IMR-90 (cell line): ENCODE data around the gene IFNLR1. TPM values are rescaled to one million over a fixed set of nuclear protein-coding genes. Genes with fewer than 3 reads are reported as not detected.
A peak's percentile ranks its signal among the peaks of the same experiment; 100 is the strongest.

ENCODE experiments used
- ATAC-seq: fragments of 200-7000 bp; cut with Tn5 transposase; 2 replicates; pipeline ENCODE4 v1.9.1; 2020; ENCODE audit warnings: low read depth, mild to moderate bottlenecking, moderate library complexity
- BruUV-seq: library from RNA; stranded (reverse); fragments of 400-500 nt; replicated peaks from 2 replicates; lab custom pipeline; 2021; lab: Mats Ljungman, UMichigan
- CTCF ChIA-PET: fragments of 300-600 bp; formaldehyde crosslinking; extraction: SDS; loops from one replicate; lab custom pipeline; 2021; ENCODE audit warnings: antibody characterized with exemption; lab: Yijun Ruan, JAX
- POLR2A ChIA-PET: fragments of 300-600 bp; sonication (Branson Sonifier 250); formaldehyde crosslinking; loops from one replicate; lab custom pipeline; 2022; ENCODE audit warnings: antibody characterized with exemption; ENCODE audit not compliant: unreplicated experiment; lab: Charles Lee
- DNase-seq: peaks from one replicate; pipeline ENCODE4 v3.0.0; 2013
- H2AFZ ChIP-seq: replicated peaks from 2 replicates; pipeline ENCODE3; 2013; ENCODE audit warnings: low read length, mild to moderate bottlenecking; ENCODE audit not compliant: poor library complexity
- H2AK5ac ChIP-seq: 2 replicates; pipeline ENCODE4 v1.6.1; 2013; ENCODE audit warnings: low read depth, low read length, inconsistent platforms
- H2AK9ac ChIP-seq: replicated peaks from 2 replicates; pipeline ENCODE3; 2013; ENCODE audit warnings: mild to moderate bottlenecking, low read depth, low read length, moderate library complexity; ENCODE audit not compliant: poor library complexity
- H2BK120ac ChIP-seq: 2 replicates; pipeline ENCODE4 v1.6.1; 2013; ENCODE audit warnings: low read depth, low read length, inconsistent platforms
- H2BK15ac ChIP-seq: 3 replicates; pipeline ENCODE4 v1.6.1; 2013; ENCODE audit warnings: low read depth, low read length, inconsistent platforms
- H2BK20ac ChIP-seq: 2 replicates; pipeline ENCODE4 v1.6.1; 2013; ENCODE audit warnings: low read depth, mild to moderate bottlenecking, inconsistent platforms, low read length, moderate library complexity
- H2BK5ac ChIP-seq: 2 replicates; pipeline ENCODE4 v1.6.1; 2013; ENCODE audit warnings: mild to moderate bottlenecking, low read depth, low read length, inconsistent platforms; ENCODE audit not compliant: poor library complexity, severe bottlenecking
- H3K14ac ChIP-seq: replicated peaks from 2 replicates; pipeline ENCODE4 v1.6.1; 2013; ENCODE audit warnings: low read depth, low read length, inconsistent platforms
- H3K18ac ChIP-seq: 2 replicates; pipeline ENCODE4 v1.6.1; 2013; ENCODE audit warnings: low read depth, low read length, control low read depth
- H3K23ac ChIP-seq: 2 replicates; pipeline ENCODE4 v1.6.1; 2013; ENCODE audit warnings: low read depth, low read length, inconsistent platforms
- H3K27ac ChIP-seq: 2 replicates; pipeline ENCODE4 v1.5.1; 2013; ENCODE audit warnings: mild to moderate bottlenecking, control low read depth, low read length; ENCODE audit not compliant: insufficient read depth
- H3K27me3 ChIP-seq: 2 replicates; pipeline ENCODE4 v1.6.1; 2013; ENCODE audit warnings: low read length; ENCODE audit not compliant: control insufficient read depth, insufficient read depth
- H3K36me3 ChIP-seq: 2 replicates; pipeline ENCODE4 v1.6.1; 2013; ENCODE audit warnings: low read length, mixed read lengths; ENCODE audit not compliant: control insufficient read depth, insufficient read depth
- H3K4ac ChIP-seq: 2 replicates; pipeline ENCODE4 v1.6.1; 2013; ENCODE audit warnings: low read depth, low read length, inconsistent platforms
- H3K4me1 ChIP-seq: 2 replicates; pipeline ENCODE4 v1.6.1; 2013; ENCODE audit warnings: low read length, mixed read lengths; ENCODE audit not compliant: control insufficient read depth, insufficient read depth
- H3K4me2 ChIP-seq: 2 replicates; pipeline ENCODE4 v1.6.1; 2013; ENCODE audit warnings: low read depth, mild to moderate bottlenecking, control low read depth, low read length, moderate library complexity
- H3K4me3 ChIP-seq: 2 replicates; pipeline ENCODE4 v1.5.1; 2013; ENCODE audit warnings: low read depth, mild to moderate bottlenecking, control low read depth, low read length, moderate library complexity; ENCODE audit not compliant: insufficient read depth
- H3K56ac ChIP-seq: 2 replicates; pipeline ENCODE4 v1.6.1; 2013; ENCODE audit warnings: low read length, inconsistent platforms; ENCODE audit not compliant: insufficient read depth; ENCODE audit errors: extremely low read depth
- H3K79me1 ChIP-seq, 2 experiments: 2 replicates each; pipeline ENCODE4 v1.6.1; 2013; ENCODE audit warnings: low read length in 2 of 2, inconsistent platforms in 1 of 2, low read depth in 1 of 2
- H3K9ac ChIP-seq: 2 replicates; pipeline ENCODE4 v1.6.1; 2013; ENCODE audit warnings: low read depth, low read length, control low read depth
- H3K9me1 ChIP-seq: 2 replicates; pipeline ENCODE4 v1.6.1; 2013; ENCODE audit warnings: low read length, inconsistent platforms; ENCODE audit not compliant: insufficient read depth
- H3K9me3 ChIP-seq: 2 replicates; pipeline ENCODE4 v1.6.1; 2013; ENCODE audit warnings: low read length; ENCODE audit not compliant: control insufficient read depth, insufficient read depth
- H4K20me1 ChIP-seq: 2 replicates; pipeline ENCODE4 v1.6.1; 2013; ENCODE audit warnings: low read length, inconsistent platforms; ENCODE audit not compliant: insufficient read depth
- H4K5ac ChIP-seq: 2 replicates; pipeline ENCODE4 v1.6.1; 2013; ENCODE audit warnings: mild to moderate bottlenecking, low read depth, low read length, control low read depth
- H4K8ac ChIP-seq, 2 experiments: 2 replicates each; pipeline ENCODE4 v1.6.1; 2013; ENCODE audit warnings: low read depth in 2 of 2, low read length in 2 of 2, control low read depth in 1 of 2, inconsistent platforms in 1 of 2
- H4K91ac ChIP-seq: 2 replicates; pipeline ENCODE4 v1.6.1; 2013; ENCODE audit warnings: low read depth, low read length, inconsistent platforms; ENCODE audit not compliant: insufficient read depth
- BHLHE40 ChIP-seq: fragments of 150-350 bp; IDR thresholded peaks from 2 replicates; pipeline ENCODE4 v1.6.1; 2016; ENCODE audit warnings: mild to moderate bottlenecking, low read depth, low read length
- CEBPB ChIP-seq: IDR thresholded peaks from 2 replicates; pipeline ENCODE4 v1.6.1; 2012; ENCODE audit warnings: low read depth, low read length, improper control_type of control experiment
- CHD1 ChIP-seq: IDR thresholded peaks from 2 replicates; pipeline ENCODE4 v1.6.1; 2012; ENCODE audit warnings: low read depth, low read length, improper control_type of control experiment
- CTCF ChIP-seq: conservative IDR thresholded peaks from 2 replicates; pipeline ENCODE4 v1.5.1; 2012; ENCODE audit warnings: mild to moderate bottlenecking, low read depth, low read length, improper control_type of control experiment
- ELK1 ChIP-seq: fragments of 150-350 bp; IDR thresholded peaks from 2 replicates; pipeline ENCODE4 v1.6.1; 2016; ENCODE audit warnings: low read depth, mild to moderate bottlenecking, low read length, moderate library complexity, borderline replicate concordance
- FOS ChIP-seq: fragments of 150-350 bp; IDR thresholded peaks from 2 replicates; pipeline ENCODE4 v1.6.1; 2016; ENCODE audit warnings: low read depth, low read length
- MAFK ChIP-seq: IDR thresholded peaks from 2 replicates; pipeline ENCODE4 v1.6.1; 2012; ENCODE audit warnings: low read depth, low read length, improper control_type of control experiment
- MXI1 ChIP-seq: IDR thresholded peaks from 2 replicates; pipeline ENCODE4 v1.6.1; 2012; ENCODE audit warnings: low read depth, mild to moderate bottlenecking, low read length, moderate library complexity, borderline replicate concordance
- NFE2L2 ChIP-seq: fragments of 150-350 bp; IDR thresholded peaks from 2 replicates; pipeline ENCODE4 v1.6.1; 2016; ENCODE audit warnings: low read depth, mild to moderate bottlenecking, low read length
- RAD21 ChIP-seq: IDR thresholded peaks from 2 replicates; pipeline ENCODE4 v1.6.1; 2012; ENCODE audit warnings: low read length, improper control_type of control experiment
- RCOR1 ChIP-seq: IDR thresholded peaks from 2 replicates; pipeline ENCODE4 v1.6.1; 2012; ENCODE audit warnings: mild to moderate bottlenecking, low read length, improper control_type of control experiment; ENCODE audit not compliant: insufficient replicate concordance
- RFX5 ChIP-seq: IDR thresholded peaks from 2 replicates; pipeline ENCODE4 v1.8.0; 2012; ENCODE audit warnings: low read depth, mild to moderate bottlenecking, low read length, moderate library complexity
- SMC3 ChIP-seq: fragments of 150-350 bp; IDR thresholded peaks from 2 replicates; pipeline ENCODE4 v1.6.1; 2016; ENCODE audit warnings: low read depth, mild to moderate bottlenecking, antibody characterized with exemption, low read length, moderate library complexity
- USF2 ChIP-seq: fragments of 150-350 bp; IDR thresholded peaks from 2 replicates; pipeline ENCODE4 v1.6.1; 2017; ENCODE audit warnings: mild to moderate bottlenecking, antibody characterized with exemption, low read length, low read depth
- WGBS, 2 experiments: methylation state at CpG; one replicate each; pipeline versions ENCODE4 v1.1.5 to v1.1.7; 2013; ENCODE audit warnings: missing lambda C conversion rate in 2 of 2; ENCODE audit not compliant: insufficient read length in 1 of 2; ENCODE audit errors: extremely low coverage in 2 of 2; 5-methylcytosine and 5-hydroxymethylcytosine counted together
- dilution Hi-C: fragments of 300-500 bp; cut with HindIII; formaldehyde crosslinking; loops from one replicate; pipeline ENCODE4 v1.14.3; 2018; ENCODE audit warnings: low sequenced_read_pairs; ENCODE audit not compliant: unreplicated experiment
- in situ Hi-C: fragments of 300-500 bp; cut with MboI; formaldehyde crosslinking; loops from 3 replicates; pipeline ENCODE4 v1.14.3; 2019; ENCODE audit warnings: low sequenced_read_pairs, inconsistent platforms, mixed read lengths
- intact Hi-C: fragments of 100-400 bp; cut with micrococcal nuclease; formaldehyde crosslinking; loops from 2 replicates; pipeline ENCODE4 v1.10.0; 2022
- polyA plus RNA-seq, 3 experiments: library from polyadenylated mRNA; depleted of rRNA; stranded (reverse); fragments of >200 nt; gene quantifications; 2 replicates each; pipeline ENCODE4 v1.2.3, GENCODE V29; 2012; ENCODE audit warnings: low replicate concordance in 1 of 3
- total RNA-seq: library from RNA; depleted of rRNA; stranded (reverse); fragments of >200 nt; gene quantifications from 2 replicates; pipeline ENCODE4 v1.2.3, GENCODE V29; 2012

The IFNLR1 gene
- total and polyA plus RNA-seq, 2 of the 4 experiments (the other 2 are of a cell fraction), result not detected

- no peak within 1 kb of the TSS for H3K9ac ChIP-seq
- H3K56ac ChIP-seq, result no peak within 1 kb of the TSS
- H3K4me1 ChIP-seq, result no peaks in the 10 kb centered on the region
- H3K27ac ChIP-seq, result no peak within 1 kb of the TSS
- H2AK5ac ChIP-seq, result no peak within 1 kb of the TSS
- H3K36me3 ChIP-seq, result no peaks in the 10 kb centered on the region
- H3K4me2 ChIP-seq, result peak within 1 kb of the TSS; percentile 83
- no peak within 1 kb of the TSS for H2AK9ac ChIP-seq
- H3K4ac ChIP-seq, result no peak within 1 kb of the TSS
- peaks cover 51% of the 10 kb centered on the region for H3K27me3 ChIP-seq
- peak; percentile 85 for ATAC-seq
- H2BK15ac ChIP-seq, result no peak within 1 kb of the TSS
- H3K14ac ChIP-seq, result no peak within 1 kb of the TSS
- H2AFZ ChIP-seq, result peak within 1 kb of the TSS; percentile 60
- no TSS peak for BruUV-seq
- dilution Hi-C loops, result no loop called here
- H2BK20ac ChIP-seq, result no peak within 1 kb of the TSS
- H3K4me3 ChIP-seq, result peak within 1 kb of the TSS; percentile 36
- POLR2A ChIA-PET, result no interaction called here
- H4K8ac ChIP-seq, result no peak within 1 kb of the TSS
- no peak within 1 kb of the TSS for H3K18ac ChIP-seq
- 39% methylated on average over 6 of the region's 22 CpGs; no CpG with 5 or more reads in 1 of the 2 experiments for WGBS, 2 experiments
- no peak within 1 kb of the TSS for H3K23ac ChIP-seq
- H2BK5ac ChIP-seq, result no peak within 1 kb of the TSS
- in situ Hi-C loops, result no loop called here
- DNase-seq, result peak; percentile 19
- H3K79me1 ChIP-seq, result no peaks in the 10 kb centered on the region
- H4K5ac ChIP-seq, result no peak within 1 kb of the TSS
- intact Hi-C loops, result no loop called here
- H3K9me1 ChIP-seq, result no peaks in the 10 kb centered on the region
- peaks cover 2% of the 10 kb centered on the region; the same call in 1 of the 2 replicates for H3K9me3 ChIP-seq
- CTCF ChIA-PET, result interaction anchor here (0.6 kb wide), 1 partner anchor 59 kb away, joined by 3 read pairs; no protein-coding TSS in a partner anchor
- no peak within 1 kb of the TSS for H4K91ac ChIP-seq
- H2BK120ac ChIP-seq, result no peak within 1 kb of the TSS
- H4K20me1 ChIP-seq, result no peaks in the 10 kb centered on the region
- TF ChIP-seq ELK1, result no peak
- no peak for TF ChIP-seq RFX5
- no peak for TF ChIP-seq BHLHE40
- TF ChIP-seq CTCF, result no peak
- TF ChIP-seq SMC3, result no peak
- TF ChIP-seq RCOR1, result no peak
- TF ChIP-seq MAFK, result no peak
- no peak for TF ChIP-seq MXI1
- TF ChIP-seq CEBPB, result no peak
- TF ChIP-seq CHD1, result no peak
- no peak for TF ChIP-seq USF2
- TF ChIP-seq NFE2L2, result no peak
- no peak for TF ChIP-seq FOS
- no peak for TF ChIP-seq RAD21
Measured at GRCh38 chr1:24142546-24143534, 44.2 kb downstream of the IFNLR1 start, which contains the start of gene IL22RA1. Gene IL22RA1 (minus strand): TSS chr1:24143140. CDS start chr1:24143082, 58 bp downstream.
